Ureter (tissue), 1 donor: Measurements from ENCODE around the gene INCA1. TPM values are rescaled to one million over a fixed set of nuclear protein-coding genes. Genes with fewer than 3 reads are reported as not detected.

Experiments used
- DNase-seq: peaks from one replicate; pipeline ENCODE4 v3.0.0-alpha.2; 2020; ENCODE audit warnings: low spot score
- total RNA-seq: library from RNA; stranded (reverse); gene quantifications from one replicate; pipeline ENCODE4 v1.2.4, GENCODE V29; 2023
- donor health status: DM: yes; HTN: yes; CAD: no.

INCA1 gene
- total RNA-seq, 1 donor from 2014 or later: 1.1 TPM

DNA sequence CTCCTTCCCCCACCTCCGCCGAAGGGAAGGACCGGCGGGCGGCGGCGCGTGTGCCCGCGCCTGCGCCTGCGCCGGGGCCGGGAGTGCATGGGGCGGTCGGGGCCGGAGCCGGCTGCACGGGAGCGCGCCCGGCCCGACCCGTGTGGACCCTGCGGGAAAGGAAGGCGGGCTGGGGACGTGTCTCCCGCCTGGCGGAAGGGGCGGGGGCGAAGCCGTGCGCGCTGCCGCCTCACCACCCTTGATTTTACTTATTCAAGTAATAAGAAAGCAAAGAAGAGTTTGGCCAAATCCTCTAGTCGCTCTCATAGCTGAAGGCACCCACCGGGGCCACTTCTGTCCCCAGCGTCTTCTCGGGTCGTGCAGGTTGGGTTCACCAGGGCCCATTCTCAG, 48.4 kb downstream of the INCA1 start:
- DNase-seq: peak; percentile 86

DNA sequence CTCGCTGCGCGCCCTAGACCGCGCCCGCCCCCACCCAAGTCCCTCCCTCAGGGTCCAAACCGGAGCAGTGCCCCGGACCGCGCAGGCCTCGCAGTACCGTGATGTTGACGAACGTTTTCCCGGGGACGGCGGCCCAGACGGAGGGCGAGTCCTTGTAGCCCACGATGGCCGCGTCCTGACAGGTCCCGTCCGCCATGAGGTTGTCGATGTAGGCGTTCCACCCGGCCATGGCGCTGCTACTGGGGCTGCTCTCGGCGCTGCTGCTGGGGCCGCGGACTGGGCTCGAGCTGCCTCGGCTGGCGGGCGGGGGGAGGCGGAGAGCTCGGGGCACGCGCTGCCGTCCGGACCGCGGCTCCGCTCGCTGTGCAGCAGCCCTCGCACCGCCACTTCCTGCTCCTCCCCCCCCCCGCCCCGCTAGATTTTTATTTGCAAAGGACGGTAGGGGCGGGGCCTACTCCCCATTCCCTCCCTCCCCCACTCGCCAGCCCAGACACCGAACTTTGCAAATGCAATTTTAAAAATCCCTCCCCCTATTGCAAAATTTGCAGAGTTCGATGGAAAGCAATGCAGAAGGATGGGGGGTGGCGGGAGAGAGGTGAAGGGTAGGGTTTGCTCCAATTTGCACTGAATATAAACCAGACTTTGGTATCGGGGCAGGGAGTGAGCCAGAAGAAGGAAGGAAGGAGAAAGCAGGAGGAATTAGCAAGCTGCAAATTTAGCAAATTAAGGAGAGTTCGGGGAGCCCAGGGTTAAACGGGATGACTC, 49.0 kb downstream of the INCA1 start, which contains the start of gene PFN1:
TSS of gene PFN1 (minus strand) at position 365 of the 765 bp plus-strand sequence. CDS start at position 229, 136 bp downstream.
- DNase-seq: peak; percentile 93

DNA sequence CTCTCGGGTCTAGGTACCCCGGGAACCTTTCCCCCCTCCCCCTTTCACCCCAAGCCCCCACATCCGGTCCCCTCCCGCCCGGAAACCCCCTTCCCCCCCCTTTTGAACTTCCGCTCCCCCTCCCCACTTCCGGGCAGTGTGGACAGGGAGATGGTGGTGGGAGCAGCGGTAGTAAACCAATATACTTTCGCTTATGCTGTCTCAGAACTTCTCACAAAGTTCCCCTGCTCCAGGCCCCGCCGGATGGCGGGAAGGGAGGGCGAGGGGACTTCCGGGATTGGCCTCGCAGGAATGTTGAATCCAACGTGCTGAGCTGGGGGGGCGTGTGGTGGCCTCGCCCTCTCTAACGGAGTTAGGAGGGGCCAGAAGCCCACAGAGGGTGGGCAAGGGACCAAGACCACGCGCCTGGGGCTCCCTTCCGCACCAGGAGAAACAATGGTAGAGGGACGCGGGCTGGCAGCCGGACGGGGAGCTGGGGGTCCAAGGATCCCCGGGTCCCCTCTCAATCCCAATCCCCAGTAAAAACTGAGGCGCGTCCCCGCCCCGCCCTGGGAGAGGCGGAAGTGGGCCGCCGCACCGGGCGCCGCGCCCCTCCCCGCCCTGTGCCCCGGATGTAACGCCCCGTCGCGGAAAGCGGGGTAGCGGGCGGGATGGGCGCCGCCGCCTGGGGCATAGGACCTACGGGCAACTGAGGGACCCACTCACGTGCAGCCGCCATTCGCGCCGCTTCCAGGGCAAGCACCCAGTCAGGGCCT, 49.7 kb downstream of the INCA1 start:
- peak; percentile 79 for DNase-seq

DNA sequence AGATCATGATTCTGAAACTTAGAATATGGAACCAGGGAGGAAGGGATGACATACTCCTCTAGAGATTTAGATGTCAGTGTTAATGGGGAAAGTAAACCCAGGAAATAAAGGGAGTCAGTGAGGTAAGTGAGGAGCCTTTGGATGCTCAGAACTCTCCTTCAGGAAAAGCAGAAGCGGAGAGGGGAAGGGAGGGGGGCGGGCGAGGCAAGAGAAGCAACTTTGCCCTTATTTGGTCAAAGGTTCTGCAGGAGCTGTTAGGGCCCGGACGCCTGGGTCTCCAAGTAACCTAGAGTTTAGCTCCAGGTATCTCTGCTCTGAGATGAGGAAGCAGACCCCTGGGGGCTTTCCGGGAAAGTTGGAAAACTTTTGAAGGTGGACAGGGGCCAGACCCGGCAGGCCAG, 50.3 kb downstream of the INCA1 start:
- DNase-seq: no peak

DNA sequence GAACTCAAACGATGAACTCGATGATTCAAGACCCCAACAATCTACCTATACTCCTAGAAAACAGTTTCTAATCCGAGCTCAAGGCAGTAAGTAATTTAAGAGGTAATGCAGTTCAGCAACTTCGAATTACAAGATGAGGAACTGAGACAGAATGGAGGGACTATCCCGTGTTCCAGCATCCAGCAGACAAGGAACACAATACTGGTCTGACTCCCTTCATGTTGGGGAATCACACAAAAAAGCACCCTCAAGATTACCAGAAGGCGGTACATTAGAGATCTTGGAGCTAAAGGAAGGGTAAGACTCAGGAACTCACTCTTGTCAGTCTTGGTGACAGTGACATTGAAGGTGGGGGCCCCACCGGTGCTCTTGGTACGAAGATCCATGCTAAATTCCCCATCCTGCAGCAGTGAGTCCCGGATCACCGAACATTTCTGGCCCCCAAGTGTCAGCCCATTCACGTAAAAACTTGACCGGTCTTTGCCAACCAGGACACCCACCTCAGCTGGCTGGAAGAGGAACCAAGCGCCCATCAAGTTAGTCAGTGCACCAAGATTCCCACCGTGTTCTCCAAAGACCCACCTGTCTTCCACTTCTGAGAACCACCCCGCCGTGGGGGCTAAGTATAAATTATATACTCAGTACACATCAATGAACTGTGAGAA, 50.9 kb downstream of the INCA1 start:
- DNase-seq: no peak

DNA sequence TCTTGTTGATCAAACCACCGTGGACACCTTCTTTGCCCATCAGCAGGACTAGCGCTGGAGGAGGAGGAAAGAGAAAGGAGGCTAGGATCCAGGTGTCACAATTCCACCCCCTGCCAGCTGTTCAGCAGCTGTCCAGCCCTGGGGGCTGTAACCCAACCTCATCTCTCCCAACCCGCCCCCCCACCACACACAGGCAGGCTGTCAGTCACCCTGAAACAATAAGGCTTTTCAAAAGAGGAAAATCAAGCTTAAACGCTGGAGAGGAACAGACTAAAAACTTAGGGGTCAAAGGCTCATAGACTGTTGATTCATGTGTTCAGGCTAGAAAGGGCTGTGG, 51.4 kb downstream of the INCA1 start:
- no peak for DNase-seq

DNA sequence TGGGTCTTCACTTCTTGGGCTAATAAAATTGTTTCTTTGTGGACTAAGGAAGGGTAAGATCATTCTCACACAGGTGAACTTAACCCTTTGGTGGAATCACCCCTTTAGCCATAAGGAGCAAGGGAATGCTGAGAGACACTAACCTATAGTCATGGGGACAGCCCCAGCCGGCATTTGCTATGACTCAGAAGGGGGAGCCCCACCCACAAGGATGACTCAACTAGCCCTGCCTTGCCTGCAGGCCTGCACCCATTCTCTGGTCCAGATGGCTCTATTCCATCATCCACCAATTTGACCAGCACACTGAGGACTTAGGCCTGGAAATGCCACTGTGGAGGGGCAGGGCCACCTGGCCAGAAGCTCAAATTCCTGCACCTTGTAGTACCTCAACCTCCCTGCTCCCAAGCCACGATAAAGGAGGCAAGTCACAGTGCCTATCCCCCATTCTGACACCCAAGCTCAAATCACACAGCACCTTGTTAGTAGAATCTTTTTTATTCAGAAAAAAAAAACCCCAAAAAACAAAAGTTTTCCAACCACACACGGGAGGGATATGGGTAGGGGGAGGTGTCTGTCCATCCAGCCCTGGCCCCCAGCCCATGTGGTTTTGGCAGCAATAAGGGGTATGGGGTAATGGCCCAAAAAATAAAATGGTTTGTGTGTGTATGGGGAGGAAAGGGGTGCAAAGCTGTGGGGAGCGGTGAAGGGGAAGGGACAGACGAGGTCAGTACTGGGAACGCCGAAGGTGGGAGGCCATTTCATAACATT, 52.0 kb downstream of the INCA1 start:
- peak; percentile 80 for DNase-seq

DNA sequence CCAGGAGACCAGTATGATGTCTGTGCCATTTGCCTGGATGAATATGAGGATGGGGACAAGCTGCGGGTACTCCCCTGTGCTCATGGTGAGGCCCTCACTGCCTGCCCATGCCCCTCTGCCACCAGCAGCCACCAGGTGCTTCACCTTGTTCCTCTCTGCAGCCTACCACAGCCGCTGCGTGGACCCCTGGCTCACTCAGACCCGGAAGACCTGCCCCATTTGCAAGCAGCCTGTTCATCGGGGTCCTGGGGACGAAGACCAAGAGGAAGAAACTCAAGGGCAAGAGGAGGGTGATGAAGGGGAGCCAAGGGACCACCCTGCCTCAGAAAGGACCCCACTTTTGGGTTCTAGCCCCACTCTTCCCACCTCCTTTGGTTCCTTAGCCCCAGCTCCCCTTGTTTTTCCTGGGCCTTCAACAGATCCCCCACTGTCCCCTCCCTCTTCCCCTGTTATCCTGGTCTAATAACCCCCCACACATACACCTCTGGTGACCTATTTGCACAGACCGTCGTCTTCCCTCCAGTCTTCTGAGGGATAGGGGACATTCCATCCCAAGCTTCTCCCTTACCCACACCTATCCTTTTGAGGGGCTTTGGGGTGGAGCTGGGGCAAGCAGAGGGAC, 52.7 kb downstream of the INCA1 start:
- DNase-seq: no peak

DNA sequence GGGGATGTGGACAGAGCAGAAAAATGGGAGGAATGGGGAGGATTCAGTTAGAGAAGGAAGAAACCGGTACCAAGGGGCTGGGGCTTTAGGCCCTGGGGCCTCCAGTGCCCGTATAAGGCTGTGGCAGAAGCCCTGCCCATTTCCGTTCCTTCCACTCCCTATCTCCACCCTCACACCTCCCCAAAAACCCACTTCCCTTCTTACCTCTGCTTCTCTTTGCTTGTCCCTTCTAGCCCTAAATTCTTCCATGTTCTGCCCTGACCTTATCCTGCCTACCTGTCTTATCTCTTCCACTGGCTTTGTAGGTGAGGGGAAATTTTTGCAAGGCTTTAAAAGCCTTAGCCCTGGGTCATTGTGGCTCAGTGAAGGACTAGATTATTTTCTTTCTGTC, 53.2 kb downstream of the INCA1 start:
- no peak for DNase-seq

DNA sequence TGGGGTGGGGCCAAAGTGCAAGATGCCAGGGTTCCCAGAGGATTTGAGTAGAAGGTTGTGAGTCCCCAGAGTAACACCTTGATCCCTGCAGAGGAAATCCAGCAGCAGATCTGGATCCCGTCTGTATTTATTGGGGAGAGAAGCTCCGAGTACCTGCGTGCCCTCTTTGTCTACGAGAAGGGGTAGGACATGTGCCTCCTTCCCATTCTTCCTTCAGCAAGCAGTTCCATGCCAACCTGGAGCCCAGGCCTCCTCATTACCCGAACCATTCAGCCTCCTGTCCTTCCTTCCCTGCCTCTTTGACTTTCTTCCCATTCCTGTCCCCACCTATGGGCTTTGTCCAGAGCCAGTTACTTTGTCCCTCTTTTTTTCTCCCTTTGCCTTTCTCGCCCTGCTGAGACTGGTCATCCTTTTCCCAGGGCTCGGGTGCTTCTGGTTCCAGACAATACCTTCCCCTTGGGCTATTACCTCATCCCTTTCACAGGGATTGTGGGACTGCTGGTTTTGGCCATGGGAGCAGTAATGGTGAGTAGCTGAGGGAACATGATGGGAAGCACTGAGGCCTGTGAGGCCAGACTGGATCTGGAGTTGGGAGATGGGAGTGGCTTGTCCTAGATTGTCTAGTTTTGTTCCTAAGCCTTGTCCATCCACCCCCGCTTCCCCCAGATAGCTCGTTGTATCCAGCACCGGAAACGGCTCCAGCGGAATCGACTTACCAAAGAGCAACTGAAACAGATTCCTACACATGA, 54.4 kb downstream of the INCA1 start:
- DNase-seq: no peak

DNA sequence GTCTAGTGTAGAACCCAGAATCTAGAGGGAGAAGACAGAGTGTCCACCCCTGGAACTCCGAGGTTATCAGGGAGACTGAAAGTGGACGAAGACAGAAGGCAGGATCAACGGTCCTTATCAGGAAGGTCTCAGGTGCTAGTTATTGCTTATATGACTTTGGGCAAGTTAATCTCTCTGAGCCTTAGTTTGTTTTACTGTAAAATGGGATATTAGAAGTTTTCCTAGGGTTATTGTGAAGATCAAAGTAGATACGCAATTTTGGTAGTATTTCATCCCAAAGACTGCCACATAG, 56.1 kb downstream of the INCA1 start:
- DNase-seq: no peak

DNA sequence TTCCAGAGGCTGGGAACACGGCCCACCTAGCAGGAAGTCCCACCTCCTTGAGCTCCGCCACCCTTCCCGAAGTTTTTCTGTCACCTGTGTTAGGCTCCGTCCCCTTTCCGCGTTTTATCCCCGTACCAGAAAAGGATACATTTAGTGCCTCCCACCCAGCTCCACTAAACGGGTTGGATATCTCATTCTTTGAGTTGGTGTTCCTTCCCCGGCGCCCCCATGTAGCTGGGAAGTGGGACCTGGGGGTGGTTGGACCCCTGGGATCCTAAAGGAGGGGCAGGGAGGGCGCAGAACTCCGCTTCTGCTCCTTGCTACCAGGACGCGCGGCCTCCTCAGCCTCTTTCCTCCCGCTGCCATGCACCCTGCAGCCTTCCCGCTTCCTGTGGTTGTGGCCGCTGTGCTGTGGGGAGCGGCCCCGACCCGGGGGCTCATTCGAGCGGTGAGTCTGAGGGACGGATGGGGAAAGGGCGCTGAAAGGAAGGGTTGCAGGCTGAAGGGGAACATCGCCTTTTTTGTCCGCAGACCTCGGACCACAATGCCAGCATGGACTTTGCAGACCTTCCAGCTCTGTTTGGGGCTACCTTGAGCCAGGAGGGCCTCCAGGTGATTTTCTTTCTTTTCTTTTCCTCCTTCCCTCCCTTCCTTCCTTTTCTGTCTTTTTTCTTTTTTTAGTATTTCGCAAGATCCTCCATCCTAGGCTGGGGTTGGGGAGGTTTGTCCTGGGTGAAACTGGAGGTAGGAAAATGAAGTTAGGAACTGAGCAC, 56.6 kb downstream of the INCA1 start:
- DNase-seq: no peak

DNA sequence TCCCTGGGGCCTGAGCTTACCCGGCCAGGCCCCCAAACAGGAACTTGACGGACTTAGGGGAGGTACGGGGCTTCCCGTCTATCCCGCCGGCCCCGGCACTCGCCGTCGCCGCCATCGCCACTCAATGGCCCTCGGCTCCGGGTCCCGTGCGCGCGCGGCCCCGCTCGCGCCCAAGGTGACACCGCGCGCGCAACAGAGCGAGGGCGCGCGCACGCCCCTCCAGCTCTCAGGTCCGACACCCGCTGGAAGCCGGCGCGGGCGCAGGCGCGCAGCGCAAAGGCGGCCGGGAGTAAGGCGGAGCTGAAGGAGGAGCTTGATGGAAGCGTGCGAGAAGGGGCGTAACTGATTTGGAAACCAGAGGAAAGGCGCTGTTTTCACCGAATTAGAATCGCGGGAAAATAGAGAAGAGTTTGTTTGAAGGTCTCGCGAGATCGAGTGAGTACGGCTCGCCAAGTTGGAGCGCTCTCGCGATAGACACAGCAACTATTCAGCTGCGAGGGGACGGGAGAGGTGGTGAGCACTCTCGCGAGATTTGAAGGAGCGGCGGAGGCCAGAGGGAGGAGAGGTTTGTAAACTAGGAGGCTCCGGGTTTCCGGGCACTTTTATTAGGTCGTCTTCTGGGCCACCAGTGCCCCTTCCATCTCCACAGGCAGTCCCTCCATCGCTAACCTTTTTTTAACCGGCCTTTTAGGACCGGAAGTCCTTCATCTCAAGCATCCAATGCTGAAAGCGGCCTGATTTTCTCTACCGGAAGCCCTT, 57.3 kb downstream of the INCA1 start, which contains the start of the genes RNF167 and SLC25A11:
TSS of gene RNF167 (plus strand) at position 473 of the 759 bp plus-strand sequence. CDS start 642 bp downstream, outside the sequence.
TSS of gene SLC25A11 (minus strand) at position 251 of the 759 bp plus-strand sequence. CDS start at position 115, 136 bp downstream.
- peak; percentile 97 for DNase-seq

DNA sequence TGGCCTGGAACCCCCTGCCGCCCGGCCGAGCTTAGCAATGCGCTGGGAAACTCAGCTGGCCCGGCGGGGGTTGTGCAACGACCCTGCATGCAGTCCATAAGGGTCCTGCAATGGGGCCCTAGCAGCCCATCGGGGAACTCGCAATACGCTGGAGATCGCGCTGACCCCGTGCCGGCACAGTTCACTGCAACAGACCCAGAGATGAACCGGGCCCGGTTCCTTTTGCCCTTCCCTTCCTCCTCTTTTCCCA, 57.9 kb downstream of the INCA1 start:
- DNase-seq: no peak

DNA sequence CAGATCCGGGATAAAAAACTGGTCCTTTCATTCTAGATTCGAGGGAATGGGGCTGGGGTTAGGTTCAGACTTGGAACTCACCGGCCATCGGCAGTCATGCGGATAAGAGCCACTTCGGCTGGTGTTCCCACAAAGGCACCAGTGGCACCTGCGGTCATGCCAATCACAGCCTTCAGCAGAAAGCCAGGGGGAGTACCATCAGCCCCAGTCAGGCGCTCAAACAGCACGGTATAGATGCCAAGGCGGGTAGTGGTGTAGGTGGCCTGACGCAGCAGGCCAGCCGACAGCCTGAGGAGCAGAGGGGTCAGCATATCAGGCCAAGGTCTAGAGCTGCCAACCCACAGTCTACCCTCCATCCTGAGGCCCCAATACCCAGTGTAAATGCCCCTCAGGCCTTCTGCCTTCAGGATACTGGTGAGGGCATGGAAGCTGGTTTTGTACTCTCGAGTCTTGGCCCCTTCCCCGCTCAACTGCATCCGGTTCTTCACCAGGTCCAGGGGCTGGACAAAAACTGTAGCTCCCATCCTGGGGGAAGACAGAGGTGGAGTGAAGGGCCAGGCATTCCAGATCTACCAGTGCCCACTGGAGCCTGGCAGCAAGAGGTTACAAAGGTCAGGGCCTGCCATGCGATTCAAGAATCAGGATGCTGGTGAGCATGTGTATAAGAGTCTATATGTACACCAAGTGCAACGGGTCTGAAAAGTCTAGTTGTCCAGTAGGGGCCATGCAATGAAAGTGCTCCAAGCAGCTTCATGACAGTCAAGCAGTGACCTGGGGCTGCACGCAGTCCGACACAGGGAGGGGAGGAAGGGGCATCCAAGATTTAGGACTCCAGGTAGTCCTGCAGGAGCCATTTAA, 58.4 kb downstream of the INCA1 start:
- no peak for DNase-seq
